ENCODE measurements around the gene NR3C1. TPM values are rescaled to one million over a fixed set of nuclear protein-coding genes. Genes with fewer than 3 reads are reported as not detected.

Gene NR3C1
- polyA plus RNA-seq, 1 experiment, result 44.1 TPM

DNA sequence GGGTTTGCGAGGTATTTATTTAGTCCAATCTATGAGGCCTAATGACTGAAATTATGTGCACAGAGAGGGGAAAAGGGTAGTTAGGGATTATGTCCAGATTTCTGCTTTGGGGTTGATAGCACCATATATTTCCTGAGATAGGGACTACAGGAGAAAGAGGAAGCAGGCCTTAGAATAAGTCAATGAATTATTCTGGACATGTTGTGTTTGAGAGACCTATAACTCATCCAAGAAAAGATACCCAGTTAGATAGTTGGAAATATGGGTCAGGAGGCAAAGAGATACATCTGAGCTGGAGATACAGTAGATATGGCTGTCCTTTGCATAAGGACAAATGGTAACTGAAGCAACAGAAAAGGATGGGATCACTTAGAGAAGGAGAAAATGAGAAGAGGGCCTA lies 53.1 kb downstream of the NR3C1 start:
- no peak for DNase-seq (ENCODE audit: low read depth, low spot score)
- no peak overlapping the region for H3K4me3 ChIP-seq (ENCODE audit: low read depth, low read length)
- POLR2A ChIA-PET, result no interaction called here
- TF ChIP-seq, protein P1, sequence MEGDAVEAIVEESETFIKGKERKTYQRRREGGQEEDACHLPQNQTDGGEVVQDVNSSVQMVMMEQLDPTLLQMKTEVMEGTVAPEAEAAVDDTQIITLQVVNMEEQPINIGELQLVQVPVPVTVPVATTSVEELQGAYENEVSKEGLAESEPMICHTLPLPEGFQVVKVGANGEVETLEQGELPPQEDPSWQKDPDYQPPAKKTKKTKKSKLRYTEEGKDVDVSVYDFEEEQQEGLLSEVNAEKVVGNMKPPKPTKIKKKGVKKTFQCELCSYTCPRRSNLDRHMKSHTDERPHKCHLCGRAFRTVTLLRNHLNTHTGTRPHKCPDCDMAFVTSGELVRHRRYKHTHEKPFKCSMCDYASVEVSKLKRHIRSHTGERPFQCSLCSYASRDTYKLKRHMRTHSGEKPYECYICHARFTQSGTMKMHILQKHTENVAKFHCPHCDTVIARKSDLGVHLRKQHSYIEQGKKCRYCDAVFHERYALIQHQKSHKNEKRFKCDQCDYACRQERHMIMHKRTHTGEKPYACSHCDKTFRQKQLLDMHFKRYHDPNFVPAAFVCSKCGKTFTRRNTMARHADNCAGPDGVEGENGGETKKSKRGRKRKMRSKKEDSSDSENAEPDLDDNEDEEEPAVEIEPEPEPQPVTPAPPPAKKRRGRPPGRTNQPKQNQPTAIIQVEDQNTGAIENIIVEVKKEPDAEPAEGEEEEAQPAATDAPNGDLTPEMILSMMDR (IDR thresholded peaks at IDR 0.05; ENCODE audit: low read depth, low read length), result no peak
- H3K27me3 ChIP-seq (ENCODE audit: control insufficient read depth, insufficient read depth, low read length), result no peaks in the 10 kb centered on the region
- no peaks in the 10 kb centered on the region for H3K9me3 ChIP-seq (ENCODE audit: control insufficient read depth, insufficient read depth, low read length)
- CTCF ChIA-PET, result interaction anchor here (0.8 kb wide), 1 partner anchor 13 kb away, joined by 3 read pairs; no protein-coding TSS in a partner anchor
- H3K27ac ChIP-seq (ENCODE audit: low read depth, low read length), result no peak overlapping the region

DNA sequence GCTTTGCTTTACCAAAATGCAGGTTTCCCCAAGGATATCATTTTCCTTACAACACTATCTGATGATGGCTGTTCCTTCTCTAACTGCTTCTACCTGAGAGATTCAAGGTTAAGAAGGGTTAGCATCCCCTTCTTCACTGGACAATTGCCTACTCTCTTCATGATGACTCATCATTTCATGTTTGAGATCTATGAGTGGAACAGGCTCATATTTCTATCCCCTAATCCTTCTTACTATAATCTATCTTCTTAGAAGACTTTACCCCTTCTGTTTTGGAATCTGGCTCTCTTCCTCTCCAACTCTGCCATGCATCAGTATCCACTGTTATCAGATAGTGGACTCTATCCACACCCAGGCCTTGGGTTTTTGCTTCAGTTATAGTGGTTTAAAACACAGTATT lies 54.3 kb downstream of the NR3C1 start:
- TF ChIP-seq, protein P1 (IDR thresholded peaks at IDR 0.05; ENCODE audit: low read depth, low read length), result no peak
- ChIA-PET POLR2A (no interaction called here), CTCF (interaction anchor here (0.7 kb wide), 1 partner anchor 636 kb away, joined by 3 read pairs; no protein-coding TSS in a partner anchor)
- no peak overlapping the region for H3K4me3 ChIP-seq (ENCODE audit: low read depth, low read length)
- no peaks in the 10 kb centered on the region for H3K9me3 ChIP-seq (ENCODE audit: control insufficient read depth, insufficient read depth, low read length)
- no peaks in the 10 kb centered on the region for H3K27me3 ChIP-seq (ENCODE audit: control insufficient read depth, insufficient read depth, low read length)
- H3K27ac ChIP-seq (ENCODE audit: low read depth, low read length), result no peak overlapping the region
- DNase-seq (ENCODE audit: low read depth, low spot score), result no peak

DNA sequence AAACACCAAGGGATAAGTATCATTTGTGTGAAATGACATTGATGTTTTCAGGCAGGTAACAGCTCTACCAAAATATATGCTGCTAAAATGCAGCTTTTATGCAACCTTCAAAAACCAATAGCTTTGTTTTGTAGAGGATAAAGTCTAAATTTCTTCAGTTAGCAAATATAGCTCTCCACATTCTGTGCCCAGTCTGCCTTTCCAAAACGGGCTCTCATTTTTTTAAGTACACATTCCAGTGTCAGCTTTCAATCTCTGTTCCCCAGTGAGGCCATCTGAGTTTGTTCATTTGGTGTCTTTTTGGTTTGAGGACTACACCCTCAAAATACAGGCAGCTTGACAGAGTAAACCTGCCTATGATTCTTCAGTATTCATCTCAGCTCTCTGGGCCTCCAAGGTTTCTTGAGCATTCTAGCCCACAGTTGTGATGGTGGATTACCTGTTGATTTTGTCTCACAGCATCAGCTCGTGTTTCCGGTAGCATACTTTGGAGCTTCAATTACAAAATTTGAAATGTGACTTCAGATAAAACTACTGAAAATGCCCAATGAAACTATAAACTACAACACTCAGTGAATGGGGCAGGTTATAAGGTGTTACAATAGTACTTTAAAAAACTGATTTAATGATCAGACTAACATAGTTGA lies 55.7 kb downstream of the NR3C1 start:
- ChIA-PET CTCF (no interaction called here), POLR2A (interaction anchor here (0.6 kb wide), 1 partner anchor 277 kb away, joined by 3 read pairs; no protein-coding TSS in a partner anchor)
- Histone ChIP-seq H3K9me3 (ENCODE audit: control insufficient read depth, insufficient read depth, low read length) (no peaks in the 10 kb centered on the region), H3K27me3 (ENCODE audit: control insufficient read depth, insufficient read depth, low read length) (no peaks in the 10 kb centered on the region), H3K27ac (ENCODE audit: low read depth, low read length) (no peak overlapping the region), H3K4me3 (ENCODE audit: low read depth, low read length) (no peak overlapping the region)
- DNase-seq (ENCODE audit: low read depth, low spot score), result no peak
- TF ChIP-seq, protein P1 (IDR thresholded peaks at IDR 0.05; ENCODE audit: low read depth, low read length), result no peak

DNA sequence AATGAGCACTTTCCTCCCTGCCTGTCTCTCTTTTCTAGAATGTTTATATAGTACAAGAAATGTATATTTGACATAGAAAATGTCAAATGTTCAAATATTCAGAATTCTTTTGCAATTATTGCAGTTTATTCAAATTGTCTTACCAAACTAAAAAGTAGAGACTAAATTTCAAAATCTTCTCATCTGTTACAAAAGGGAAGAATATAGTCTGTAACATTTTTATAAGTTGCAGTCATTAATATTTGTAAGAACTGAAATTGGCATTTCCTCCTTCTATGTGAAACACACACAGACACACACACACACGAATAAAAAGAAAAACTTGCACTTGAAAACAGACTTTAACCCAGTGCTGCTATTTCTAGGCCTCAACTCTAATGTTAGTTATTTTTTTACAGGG lies 56.4 kb downstream of the NR3C1 start:
- CTCF ChIA-PET, result no interaction called here
- H3K27me3 ChIP-seq (ENCODE audit: control insufficient read depth, insufficient read depth, low read length), result no peaks in the 10 kb centered on the region
- no peak for DNase-seq (ENCODE audit: low read depth, low spot score)
- H3K27ac ChIP-seq (ENCODE audit: low read depth, low read length), result no peak overlapping the region
- TF ChIP-seq, protein P1 (IDR thresholded peaks at IDR 0.05; ENCODE audit: low read depth, low read length), result no peak
- H3K9me3 ChIP-seq (ENCODE audit: control insufficient read depth, insufficient read depth, low read length), result no peaks in the 10 kb centered on the region
- H3K4me3 ChIP-seq (ENCODE audit: low read depth, low read length), result no peak overlapping the region
- POLR2A ChIA-PET, result no interaction called here

DNA sequence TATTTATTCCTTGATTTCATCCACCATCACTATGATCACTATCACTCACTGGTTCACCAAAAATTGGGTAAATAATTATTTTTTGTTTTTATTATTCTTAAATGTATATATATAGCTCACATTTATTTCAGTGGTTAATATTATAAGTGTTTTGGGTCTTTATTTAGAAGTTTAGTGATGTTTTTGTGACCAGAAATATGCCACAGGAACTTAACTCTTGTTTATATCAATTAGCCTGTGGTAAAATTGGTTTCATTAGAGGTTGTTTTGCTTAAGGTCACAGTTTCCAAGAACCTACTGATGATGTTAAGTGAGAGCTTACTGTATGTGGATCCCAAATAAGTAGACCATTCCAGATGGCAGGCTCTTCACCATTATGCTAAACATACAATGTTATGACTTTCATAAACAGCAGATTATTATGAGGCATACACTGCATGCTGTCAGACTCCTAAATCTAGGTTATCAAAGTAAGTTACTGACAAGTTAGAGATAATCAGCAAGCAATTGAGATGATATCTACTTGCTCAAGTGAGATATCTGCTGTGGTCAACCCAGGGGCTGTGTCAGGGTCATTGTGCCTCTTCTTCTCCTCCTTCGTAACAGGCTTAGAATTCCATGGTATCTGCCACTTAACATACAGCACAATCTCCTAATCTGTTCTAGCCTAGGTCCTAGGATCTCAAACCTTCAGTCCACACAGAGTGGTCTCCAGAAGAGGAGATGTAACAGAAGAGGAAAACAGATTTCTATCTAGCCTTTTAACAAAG lies 57.6 kb downstream of the NR3C1 start:
- no peak for DNase-seq (ENCODE audit: low read depth, low spot score)
- Histone ChIP-seq H3K27ac (ENCODE audit: low read depth, low read length) (no peak overlapping the region), H3K9me3 (ENCODE audit: control insufficient read depth, insufficient read depth, low read length) (no peaks in the 10 kb centered on the region), H3K4me3 (ENCODE audit: low read depth, low read length) (no peak overlapping the region), H3K27me3 (ENCODE audit: control insufficient read depth, insufficient read depth, low read length) (no peaks in the 10 kb centered on the region)
- CTCF ChIA-PET, result no interaction called here
- TF ChIP-seq, protein P1 (IDR thresholded peaks at IDR 0.05; ENCODE audit: low read depth, low read length), result no peak
- POLR2A ChIA-PET, result no interaction called here
